GM21381 (cell line): ENCODE data around the gene CABYR.

Experiments used
- ATAC-seq: cut with Tn5 transposase; IDR thresholded peaks from one replicate; pipeline ENCODE4 v1.9.1; 2021; ENCODE audit warnings: mild to moderate bottlenecking, moderate library complexity; ENCODE audit not compliant: unreplicated experiment

Gene CABYR

DNA sequence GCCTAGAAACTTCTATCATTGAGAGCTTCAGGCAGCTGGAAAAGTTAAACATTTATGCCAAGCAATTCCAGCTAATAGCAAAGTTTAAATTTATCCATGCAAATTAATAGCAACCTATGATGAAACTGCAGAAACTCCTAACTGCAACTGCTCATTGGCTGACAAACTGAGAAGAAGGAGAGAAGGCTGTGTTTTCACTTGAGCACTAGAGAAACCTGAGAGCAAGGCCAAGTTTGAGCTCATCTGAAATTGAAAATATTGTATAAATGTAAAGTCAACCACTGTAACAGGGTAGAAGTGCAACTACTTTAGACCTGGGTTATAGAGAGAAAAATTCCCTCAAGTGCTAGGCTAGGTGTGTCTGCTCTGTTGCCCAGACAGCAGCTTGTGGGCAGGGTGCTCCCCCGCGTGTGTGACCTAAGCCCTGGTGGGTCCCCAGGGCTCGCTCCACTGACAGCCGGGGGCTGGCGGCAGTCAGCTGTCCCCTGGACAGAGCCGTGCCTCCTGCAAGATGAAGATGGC is 50.2 kb downstream of the CABYR start:
- ATAC-seq, result peak; percentile 69

DNA sequence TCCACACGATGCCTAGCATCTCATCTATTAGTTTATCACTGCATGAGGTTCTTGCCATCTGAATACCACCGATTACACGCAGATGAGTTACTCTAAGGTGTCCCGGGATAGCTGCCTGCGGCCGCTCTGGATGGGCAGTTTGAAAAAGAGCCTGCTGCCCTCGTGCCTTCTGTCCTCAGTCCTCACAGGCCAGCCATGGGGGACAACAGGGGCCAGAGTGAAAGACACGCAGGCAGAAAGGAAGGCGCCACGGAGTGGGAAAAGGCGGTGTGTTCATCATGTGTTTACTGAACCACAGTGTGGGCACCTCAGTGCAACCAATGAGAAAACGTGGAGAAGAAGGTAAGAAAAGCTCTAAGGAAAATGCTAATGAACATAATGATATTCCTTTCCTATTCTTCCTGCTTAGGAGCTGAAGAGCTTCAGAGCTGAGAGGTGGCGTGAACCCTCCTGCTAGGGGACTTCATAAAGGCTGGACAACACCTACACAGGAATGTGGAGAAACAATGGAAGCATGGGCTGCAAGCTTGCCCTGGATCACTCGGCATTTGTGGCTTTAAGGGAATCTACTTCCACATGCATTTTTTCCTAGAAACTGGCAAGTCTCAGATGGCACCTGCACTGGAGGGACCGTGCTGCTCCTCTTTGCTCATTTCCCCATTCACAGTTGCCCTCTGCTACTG is 50.9 kb downstream of the CABYR start:
- no peak for ATAC-seq

DNA sequence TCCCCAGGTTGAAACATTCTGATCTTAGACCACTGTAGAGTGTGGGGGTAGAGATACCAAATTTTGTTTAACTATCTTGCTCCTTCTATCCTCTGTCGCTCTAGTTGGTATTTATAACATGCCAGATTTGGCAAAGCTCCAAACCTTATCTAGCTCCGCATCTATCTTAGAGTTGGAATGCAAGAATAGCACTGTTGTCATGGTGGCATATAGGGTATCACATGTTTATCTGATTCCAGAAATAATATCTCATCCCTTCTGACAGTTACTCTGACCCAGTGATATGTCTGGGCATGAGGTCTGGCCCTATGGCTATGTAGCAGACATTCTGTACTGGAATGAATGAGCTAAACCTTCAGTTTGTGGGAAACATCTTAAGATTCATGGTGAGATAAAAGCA is 51.7 kb downstream of the CABYR start:
- no peak for ATAC-seq

DNA sequence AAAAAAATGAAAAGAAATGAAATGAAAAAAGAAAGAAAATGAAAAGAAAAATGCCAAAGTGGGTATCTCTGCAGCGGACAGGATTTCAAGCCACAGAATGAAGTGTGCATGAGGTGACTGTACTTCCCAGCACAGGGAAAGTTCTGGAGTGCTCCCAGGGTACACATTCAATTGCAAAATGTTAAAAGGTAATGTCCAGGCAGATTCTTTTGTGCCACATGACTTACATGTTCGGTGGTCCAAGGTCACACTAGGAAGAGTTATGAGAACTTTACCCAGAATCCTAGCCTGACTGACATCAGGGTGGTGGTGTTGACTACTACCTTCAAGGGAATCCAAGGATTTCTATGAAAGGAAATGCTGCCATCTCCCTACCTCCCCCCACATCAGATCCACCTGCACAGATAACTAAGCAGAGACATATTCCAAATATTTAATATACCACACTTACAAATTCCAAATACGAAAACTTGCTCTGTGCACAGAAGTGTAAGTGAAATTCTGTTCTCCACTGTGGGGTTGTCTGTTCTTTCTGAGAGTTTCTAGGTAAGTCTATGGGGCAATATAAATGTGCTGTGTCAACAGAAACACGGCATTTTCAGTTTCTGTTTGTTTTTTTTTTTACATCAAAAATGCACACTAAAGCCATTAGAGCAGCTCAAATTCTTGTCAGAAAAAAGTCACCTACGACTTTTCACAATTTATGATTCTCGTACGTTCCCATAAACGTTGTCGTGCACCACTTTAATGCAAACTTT is 56.6 kb downstream of the CABYR start:
- ATAC-seq, result no peak

DNA sequence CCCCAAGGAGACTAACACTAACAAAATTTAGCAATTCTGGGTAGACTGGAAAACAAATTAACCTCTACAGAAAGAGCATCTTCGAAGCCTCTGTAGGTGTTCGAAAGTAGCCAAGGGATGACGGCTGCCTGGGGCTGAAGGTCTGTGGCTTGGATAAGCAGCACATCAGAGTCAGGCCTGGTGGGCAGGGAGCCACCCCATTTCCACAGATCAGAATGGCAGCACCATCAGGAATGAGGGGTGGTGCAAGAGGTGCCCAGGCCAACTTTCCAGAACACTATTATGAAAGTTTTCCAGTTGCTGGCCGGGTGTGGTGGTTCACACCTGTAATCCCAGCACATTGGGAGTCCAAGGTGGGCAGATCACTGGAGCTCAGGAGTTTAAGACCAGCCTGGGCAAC is 57.9 kb downstream of the CABYR start:
- no peak for ATAC-seq

DNA sequence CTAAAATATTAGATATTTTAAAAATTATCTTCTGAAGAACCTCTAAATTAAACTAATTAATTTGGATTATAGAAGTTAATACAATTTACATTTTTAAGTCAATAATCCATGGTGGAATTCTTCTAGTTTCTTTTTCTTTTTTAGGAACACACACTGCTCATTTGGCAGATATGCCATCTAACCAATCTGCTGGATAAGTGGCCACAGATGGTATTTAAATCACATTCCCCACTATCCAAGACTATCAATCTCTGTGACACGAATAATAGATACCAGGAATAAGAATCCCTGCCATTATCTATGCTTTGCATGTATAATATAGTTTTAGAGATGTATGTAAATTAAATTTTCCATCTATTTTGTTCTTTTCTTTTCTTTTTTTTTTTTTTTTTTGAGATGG is 58.5 kb downstream of the CABYR start:
- ATAC-seq, result no peak

DNA sequence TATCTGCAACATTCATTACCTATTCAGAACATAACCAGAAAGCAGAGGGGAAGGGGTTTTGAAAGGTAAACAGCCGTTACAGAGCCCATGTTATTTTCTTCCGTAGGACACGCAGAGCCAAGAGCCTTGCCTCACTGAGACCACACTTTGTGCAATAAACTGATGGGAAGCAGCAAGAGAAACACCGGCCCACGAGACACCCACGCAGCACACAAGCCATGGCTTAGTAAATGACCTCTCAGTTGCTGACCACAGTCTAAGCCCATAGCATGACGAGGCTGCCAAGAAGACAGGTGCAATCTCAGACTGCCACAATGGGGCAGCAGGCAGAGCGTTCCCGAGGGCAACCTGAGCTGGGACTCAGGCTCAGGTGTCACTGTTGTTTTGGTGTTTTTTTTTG is 59.6 kb downstream of the CABYR start:
- no peak for ATAC-seq

DNA sequence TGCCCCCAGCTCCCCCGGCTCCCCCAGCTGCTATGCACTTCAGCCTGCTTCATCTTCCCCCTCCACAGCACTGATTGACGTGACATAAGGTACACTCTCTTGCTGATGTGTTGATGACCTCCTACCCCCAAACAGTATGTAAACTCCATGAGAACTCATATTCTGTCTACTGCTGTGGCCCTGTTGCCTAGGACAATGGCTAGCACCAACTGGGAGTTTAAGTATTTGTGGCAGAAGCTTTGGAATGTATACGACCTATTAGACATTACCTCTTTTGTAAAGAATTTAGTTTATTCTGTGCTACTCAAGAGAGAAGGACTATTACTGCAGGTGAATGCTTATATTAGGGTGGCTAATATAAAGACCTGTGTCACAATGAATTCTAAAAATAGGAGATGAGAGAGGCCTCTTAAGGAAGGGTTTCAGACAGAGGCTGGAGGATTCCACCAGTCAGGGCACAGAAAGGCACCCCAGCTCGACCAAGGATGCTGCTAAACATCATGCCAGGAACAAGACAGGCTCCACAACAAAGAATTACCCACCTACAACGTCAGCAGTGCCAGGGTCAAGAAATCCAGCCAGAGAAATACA is 60.6 kb downstream of the CABYR start:
- no peak for ATAC-seq

DNA sequence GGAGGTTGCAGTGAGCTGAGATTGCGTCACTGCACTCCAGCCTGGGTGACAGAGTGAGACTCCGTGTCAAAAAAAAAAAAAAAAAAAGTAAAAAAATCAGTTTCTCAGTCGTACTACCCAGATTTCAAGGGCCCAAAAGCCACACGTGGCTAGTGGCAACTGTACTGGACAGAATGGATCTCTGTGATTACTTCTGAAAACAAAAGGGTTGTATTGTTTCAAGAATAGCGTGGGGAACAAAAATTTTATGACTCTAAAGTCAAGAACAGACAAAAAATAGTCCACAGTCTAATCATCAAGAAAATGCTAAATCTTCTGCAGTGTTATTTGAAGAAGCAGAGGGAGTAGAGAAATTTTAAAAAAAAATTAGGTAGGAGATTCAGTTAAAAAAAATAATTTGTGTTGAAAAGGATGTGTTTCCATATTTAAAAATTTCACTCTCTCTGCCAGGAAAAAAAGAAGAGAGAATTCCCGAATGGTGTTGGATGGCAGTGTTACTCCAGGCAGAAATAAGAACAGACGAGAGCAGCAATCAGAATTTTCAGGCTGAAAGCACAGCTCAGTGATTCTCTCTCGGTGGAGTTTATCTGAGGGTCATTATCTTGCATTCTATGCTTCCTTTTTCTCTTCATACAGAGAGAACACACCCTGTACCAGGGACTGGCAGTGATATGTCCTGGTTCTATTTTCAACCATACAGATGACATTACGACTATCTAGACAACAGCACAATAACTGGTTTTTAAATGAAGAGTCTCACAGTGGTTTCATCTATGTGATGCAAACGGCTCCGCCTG is 61.8 kb downstream of the CABYR start:
- no peak for ATAC-seq

DNA sequence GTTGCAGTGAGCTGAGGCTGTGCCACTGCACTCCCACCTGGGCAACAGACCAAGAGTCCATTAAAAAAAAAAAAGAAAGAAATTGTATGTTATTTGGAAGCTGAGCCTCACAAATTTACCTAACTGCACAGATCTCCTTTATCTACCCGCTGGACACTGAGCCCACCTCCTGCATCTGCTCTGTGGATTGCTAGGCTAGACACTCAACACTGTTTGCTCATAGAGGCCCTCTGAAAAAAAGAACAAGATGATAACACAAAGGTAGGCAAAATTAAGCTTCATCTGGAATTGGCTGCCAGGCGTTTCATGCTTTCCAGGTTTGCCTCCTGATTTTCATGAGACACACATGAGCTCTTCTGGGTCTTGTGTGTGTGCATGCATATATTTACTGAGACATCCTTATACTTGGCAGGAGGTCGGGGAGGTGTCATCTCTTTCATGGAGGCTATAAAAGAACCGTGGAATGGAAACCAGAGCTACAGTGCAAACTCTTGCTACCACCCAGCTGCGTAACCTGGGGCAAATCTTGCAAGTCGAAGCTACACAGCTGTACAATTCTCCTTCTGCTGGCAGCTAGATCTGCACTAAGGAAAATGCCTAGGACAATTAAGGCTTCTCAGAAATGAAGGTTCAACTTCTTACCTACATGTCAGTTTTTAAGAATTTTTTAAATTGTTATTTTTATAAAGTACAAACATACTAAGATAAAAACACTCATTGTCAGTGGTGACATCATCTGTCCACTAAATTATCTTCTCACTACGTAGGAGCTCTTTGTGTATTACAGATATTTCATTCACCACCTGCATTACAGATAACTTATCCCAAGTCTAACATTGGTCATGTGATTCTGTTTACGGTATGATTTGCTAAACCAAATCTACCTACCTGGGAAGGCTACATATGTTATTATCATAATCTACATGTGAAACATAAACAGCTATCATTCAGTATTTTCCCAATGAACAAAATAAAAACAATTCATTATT is 63.1 kb downstream of the CABYR start:
- no peak for ATAC-seq

DNA sequence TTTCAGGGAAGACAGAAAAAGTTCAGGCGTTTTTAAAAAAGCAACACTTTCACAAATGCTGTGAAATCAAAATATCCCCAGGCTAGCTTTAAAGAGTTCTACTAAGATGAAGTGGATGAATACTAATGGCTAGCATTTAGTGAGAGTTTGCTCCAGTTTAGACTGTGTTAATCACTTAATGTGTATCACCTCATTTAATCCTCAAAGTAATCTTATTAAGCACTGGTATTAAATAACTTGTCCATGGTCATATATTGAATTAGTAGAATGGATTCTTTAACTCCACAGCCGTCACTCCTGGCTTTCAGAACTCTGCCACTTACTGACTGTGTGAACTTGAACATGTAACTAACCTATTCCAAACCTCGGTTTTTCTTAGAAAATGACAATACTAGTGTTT is 66.0 kb downstream of the CABYR start:
- ATAC-seq, result no peak

DNA sequence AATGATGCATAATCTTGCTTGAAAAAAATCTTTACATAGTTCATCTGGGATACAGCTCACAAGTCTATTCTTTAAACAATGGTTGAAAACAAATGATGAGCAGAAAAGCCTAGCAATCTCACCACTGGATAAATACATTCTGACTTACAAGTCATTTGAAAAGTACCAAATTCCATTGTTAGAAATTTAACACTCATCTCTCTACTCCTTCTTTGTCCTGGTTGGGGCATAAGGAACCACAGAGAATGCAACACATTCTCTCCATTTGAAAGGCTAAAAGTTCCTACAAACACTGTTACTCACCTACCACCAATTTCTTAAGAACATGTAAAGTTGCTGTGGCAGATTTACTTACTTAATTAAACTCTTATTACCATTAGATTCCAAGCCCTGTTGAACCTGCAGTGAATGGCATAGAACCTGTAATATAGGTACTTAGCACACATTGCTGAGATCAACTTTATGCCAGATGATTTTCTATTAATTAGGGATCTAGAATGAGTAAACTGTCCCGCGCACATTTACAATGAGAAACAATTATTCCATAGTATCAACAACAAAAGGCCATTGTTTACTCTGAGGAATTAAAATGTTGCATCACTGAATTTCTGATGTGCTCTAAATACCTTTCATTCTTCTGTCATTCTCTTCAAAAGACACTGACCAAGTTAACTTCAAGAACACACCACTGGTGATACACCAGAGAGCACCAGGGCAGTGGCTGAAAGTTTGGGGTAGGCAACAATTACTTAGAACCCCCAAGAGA is 69.6 kb downstream of the CABYR start:
- ATAC-seq, result no peak

DNA sequence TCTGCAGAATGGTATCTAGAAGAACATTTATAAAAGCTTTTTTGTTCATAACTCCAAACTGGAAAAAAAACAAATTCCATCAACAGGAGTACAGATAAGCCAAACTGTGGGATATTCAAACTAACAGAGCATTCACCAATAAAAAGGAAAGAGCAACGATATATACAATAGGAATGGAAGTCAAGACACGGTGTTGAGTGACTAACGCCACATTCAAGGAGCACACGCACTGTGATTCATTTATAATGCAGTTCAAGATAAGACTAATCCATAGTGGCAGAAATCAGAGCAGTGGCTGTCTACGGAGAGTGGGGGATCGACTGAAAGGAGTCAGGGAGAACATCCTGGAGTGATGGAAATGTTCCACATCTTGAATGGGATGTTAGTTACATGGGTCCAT is 70.7 kb downstream of the CABYR start:
- ATAC-seq, result no peak
